WTC11 (cell line): ENCODE data around the gene CYP11A1. TPM values are rescaled to one million over a fixed set of nuclear protein-coding genes. Genes with fewer than 3 reads are reported as not detected.

Experiments
- ATAC-seq: fragments of 200-7000 bp; cut with Tn5 transposase; 2 replicates; pipeline ENCODE4 v1.10.0; 2021; ENCODE audit warnings: mild to moderate bottlenecking, moderate library complexity
- CTCF ChIA-PET: fragments of 300-600 bp; sonication (Branson Sonifier 250); formaldehyde crosslinking; loops from one replicate; lab custom pipeline; 2021; ENCODE audit warnings: antibody characterized with exemption; lab: Charles Lee
- POLR2A ChIA-PET: fragments of 350-600 bp; sonication (Branson Sonifier 250); formaldehyde crosslinking; loops from one replicate; lab custom pipeline; 2021; ENCODE audit warnings: antibody characterized with exemption; lab: Charles Lee
- DNase-seq: peaks from one replicate; pipeline ENCODE4 v3.0.0; 2021; ENCODE audit warnings: low spot score
- H3K27ac Mint-ChIP-seq: 2 replicates; pipeline ENCODE4 v1.8.0; 2021; ENCODE audit warnings: mixed read lengths
- H3K27me3 Mint-ChIP-seq: 2 replicates; pipeline ENCODE4 v1.8.0; 2021; ENCODE audit warnings: low read depth, mild to moderate bottlenecking, moderate library complexity, mixed read lengths
- H3K36me3 Mint-ChIP-seq: 2 replicates; pipeline ENCODE4 v1.8.0; 2021; ENCODE audit warnings: mixed read lengths
- H3K4me1 Mint-ChIP-seq: 2 replicates; pipeline ENCODE4 v1.8.0; 2022; ENCODE audit warnings: mixed read lengths
- H3K4me3 Mint-ChIP-seq: 2 replicates; pipeline ENCODE4 v1.8.0; 2021; ENCODE audit warnings: mild to moderate bottlenecking, moderate library complexity, mixed read lengths
- H3K9me3 Mint-ChIP-seq: 2 replicates; pipeline ENCODE4 v1.8.0; 2021; ENCODE audit warnings: mixed read lengths
- ATF1 ChIP-seq: sonication (generic); formaldehyde crosslinking; IDR thresholded peaks from 2 replicates; pipeline ENCODE4 v1.8.1; 2023; ENCODE audit warnings: mild to moderate bottlenecking, moderate library complexity, missing genetic modification reagents
- E2F1 ChIP-seq: sonication (generic); formaldehyde crosslinking; IDR thresholded peaks from 2 replicates; pipeline ENCODE4 v1.8.0; 2022; ENCODE audit warnings: mild to moderate bottlenecking, missing genetic modification reagents
- E2F5 ChIP-seq: sonication (generic); formaldehyde crosslinking; IDR thresholded peaks from 2 replicates; pipeline ENCODE4 v1.8.1; 2022; ENCODE audit warnings: mild to moderate bottlenecking, moderate library complexity, missing genetic modification reagents
- ESRRA ChIP-seq: sonication (generic); formaldehyde crosslinking; IDR thresholded peaks from 2 replicates; pipeline ENCODE4 v1.8.1; 2022; ENCODE audit warnings: mild to moderate bottlenecking, missing genetic modification reagents, borderline replicate concordance
- ETV6 ChIP-seq: sonication (generic); formaldehyde crosslinking; IDR thresholded peaks from 2 replicates; pipeline ENCODE4 v1.8.1; 2022; ENCODE audit warnings: mild to moderate bottlenecking, missing genetic modification reagents
- GRHL2 ChIP-seq: fragments of 250-450 bp; sonication (Bioruptor Pico); IDR thresholded peaks from 2 replicates; pipeline ENCODE4 v1.8.0; 2022; ENCODE audit warnings: mild to moderate bottlenecking, moderate library complexity; ENCODE audit not compliant: insufficient replicate concordance, severe bottlenecking
- JUN ChIP-seq: sonication (generic); formaldehyde crosslinking; IDR thresholded peaks from 2 replicates; pipeline ENCODE4 v1.8.0; 2023; ENCODE audit warnings: mild to moderate bottlenecking, missing genetic modification reagents
- NFATC4 ChIP-seq: fragments of 250-450 bp; sonication (Bioruptor Pico); IDR thresholded peaks from 2 replicates; pipeline ENCODE4 v1.9.0; 2021; ENCODE audit warnings: mild to moderate bottlenecking
- NFE2L1 ChIP-seq: sonication (generic); formaldehyde crosslinking; IDR thresholded peaks from 2 replicates; pipeline ENCODE4 v1.8.1; 2023; ENCODE audit warnings: missing genetic modification reagents
- PRRX2 ChIP-seq: fragments of 250-450 bp; sonication (Bioruptor Pico); IDR thresholded peaks from 2 replicates; pipeline ENCODE4 v1.8.0; 2021; ENCODE audit warnings: mild to moderate bottlenecking
- SMAD4 ChIP-seq: sonication (generic); formaldehyde crosslinking; IDR thresholded peaks from 2 replicates; pipeline ENCODE4 v1.8.0; 2022; ENCODE audit warnings: mild to moderate bottlenecking, missing genetic modification reagents
- SOX15 ChIP-seq: fragments of 250-450 bp; sonication (Bioruptor Pico); IDR thresholded peaks from 2 replicates; pipeline ENCODE4 v1.9.0; 2021; ENCODE audit warnings: mild to moderate bottlenecking
- ZBTB21 ChIP-seq: sonication (generic); formaldehyde crosslinking; IDR thresholded peaks from 2 replicates; pipeline ENCODE4 v1.8.1; 2023; ENCODE audit warnings: mild to moderate bottlenecking, missing genetic modification reagents, borderline replicate concordance
- ZNF219 ChIP-seq: sonication (generic); formaldehyde crosslinking; IDR thresholded peaks from 2 replicates; pipeline ENCODE4 v1.8.0; 2023; ENCODE audit warnings: missing genetic modification reagents, mild to moderate bottlenecking, borderline replicate concordance
- ZNF232 ChIP-seq: sonication (generic); formaldehyde crosslinking; IDR thresholded peaks from 2 replicates; pipeline ENCODE4 v1.8.0; 2022; ENCODE audit warnings: mild to moderate bottlenecking, missing genetic modification reagents
- ZNF423 ChIP-seq: fragments of 250-450 bp; sonication (Bioruptor Pico); IDR thresholded peaks from 2 replicates; pipeline ENCODE4 v2.1.2; 2022; ENCODE audit warnings: mild to moderate bottlenecking, moderate library complexity
- ZNF512 ChIP-seq: sonication (generic); formaldehyde crosslinking; IDR thresholded peaks from 2 replicates; pipeline ENCODE4 v1.8.1; 2022; ENCODE audit warnings: missing genetic modification reagents, borderline replicate concordance
- ZNF671 ChIP-seq: fragments of 250-450 bp; sonication (Bioruptor Pico); IDR thresholded peaks from 2 replicates; pipeline ENCODE4 v1.8.0; 2021; ENCODE audit warnings: mild to moderate bottlenecking
- total RNA-seq: library from RNA; stranded (reverse); gene quantifications from 3 replicates; pipeline ENCODE4 v1.2.3, GENCODE V29; 2021
- TF ChIP-seq, protein P1 (sequence below): fragments of 250-450 bp; sonication (Bioruptor Pico); IDR thresholded peaks from 2 replicates; pipeline ENCODE4 v1.8.0; 2021; ENCODE audit warnings: mild to moderate bottlenecking

CYP11A1 gene
- total RNA-seq, 1 experiment from 2014 or later: 3.4 TPM

DNA sequence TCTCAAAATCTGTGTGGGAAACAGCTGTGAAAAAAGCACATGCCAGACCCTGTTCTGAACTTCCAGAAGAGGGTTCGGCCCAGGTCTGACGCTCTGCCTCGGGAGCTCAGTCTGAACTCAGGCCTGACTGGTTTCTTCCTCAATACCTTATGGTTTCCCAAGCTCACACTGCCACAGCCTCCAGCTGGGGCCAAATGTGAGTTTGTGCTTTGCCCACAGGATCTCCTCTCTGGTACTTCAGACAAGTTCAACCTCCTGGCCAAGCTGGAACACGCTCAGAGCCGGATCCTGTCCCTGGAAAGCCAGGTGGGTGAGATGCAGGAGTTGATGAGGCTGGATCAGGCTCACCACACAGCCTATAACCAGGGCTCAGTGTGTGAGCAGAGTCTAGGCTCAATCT lies 33.8 kb downstream of the CYP11A1 start:
- no peak for ATAC-seq
- peaks cover 3% of the 10 kb centered on the region for H3K27me3 Mint-ChIP-seq
- CTCF ChIA-PET: interaction anchor here (17.1 kb wide), 1 partner anchor 24 kb away, joined by 347 read pairs; no protein-coding TSS in a partner anchor
- H3K4me3 Mint-ChIP-seq: no peak overlapping the region
- TF ChIP-seq GRHL2 (no peak), PRRX2 (CRISPR knock-in tag) (no peak), ETV6 (CRISPR knock-in tag) (no peak), ATF1 (CRISPR knock-in tag) (no peak), ZNF512 (CRISPR knock-in tag) (no peak), JUN (CRISPR knock-in tag) (no peak), ZNF671 (CRISPR knock-in tag) (no peak)
- no peaks in the 10 kb centered on the region for H3K36me3 Mint-ChIP-seq
- no peak for DNase-seq
- peaks cover 5% of the 10 kb centered on the region for H3K4me1 Mint-ChIP-seq
- POLR2A ChIA-PET: no interaction called here
- no peak overlapping the region for H3K27ac Mint-ChIP-seq
- no peaks in the 10 kb centered on the region for H3K9me3 Mint-ChIP-seq

- TF ChIP-seq E2F5 (no peak), ZNF232 (CRISPR knock-in tag) (no peak), ZBTB21 (CRISPR knock-in tag) (no peak), ESRRA (CRISPR knock-in tag) (no peak), SMAD4 (CRISPR knock-in tag) (no peak), ZNF671 (CRISPR knock-in tag) (no peak), E2F1 (CRISPR knock-in tag) (no peak), NFE2L1 (no peak), ZNF512 (CRISPR knock-in tag) (no peak), NFATC4 (CRISPR knock-in tag) (no peak), ZNF219 (CRISPR knock-in tag) (no peak), SOX15 (CRISPR knock-in tag) (no peak), ZNF423 (CRISPR knock-in tag) (no peak), PRRX2 (CRISPR knock-in tag) (no peak)
- TF ChIP-seq, protein P1, sequence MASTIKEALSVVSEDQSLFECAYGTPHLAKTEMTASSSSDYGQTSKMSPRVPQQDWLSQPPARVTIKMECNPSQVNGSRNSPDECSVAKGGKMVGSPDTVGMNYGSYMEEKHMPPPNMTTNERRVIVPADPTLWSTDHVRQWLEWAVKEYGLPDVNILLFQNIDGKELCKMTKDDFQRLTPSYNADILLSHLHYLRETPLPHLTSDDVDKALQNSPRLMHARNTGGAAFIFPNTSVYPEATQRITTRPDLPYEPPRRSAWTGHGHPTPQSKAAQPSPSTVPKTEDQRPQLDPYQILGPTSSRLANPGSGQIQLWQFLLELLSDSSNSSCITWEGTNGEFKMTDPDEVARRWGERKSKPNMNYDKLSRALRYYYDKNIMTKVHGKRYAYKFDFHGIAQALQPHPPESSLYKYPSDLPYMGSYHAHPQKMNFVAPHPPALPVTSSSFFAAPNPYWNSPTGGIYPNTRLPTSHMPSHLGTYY: no peak
- DNase-seq (no peak), ATAC-seq (no peak)
- H3K27ac Mint-ChIP-seq: no peak overlapping the region
- CTCF ChIA-PET: interaction anchor here (1.4 to 17.1 kb wide), 2 partner anchors 10 to 23 kb away, joined by 4 to 347 read pairs; no protein-coding TSS in a partner anchor
- peaks cover 3% of the 10 kb centered on the region for H3K27me3 Mint-ChIP-seq
- POLR2A ChIA-PET: no interaction called here
- no peaks in the 10 kb centered on the region for H3K36me3 Mint-ChIP-seq
- H3K9me3 Mint-ChIP-seq: no peaks in the 10 kb centered on the region
- H3K4me1 Mint-ChIP-seq: peaks cover 11% of the 10 kb centered on the region
- H3K4me3 Mint-ChIP-seq: no peak overlapping the region
These were observed 34.4 kb downstream of the CYP11A1 start for GRCh38 chr15:74333093-74333492.
